Right renal pelvis (tissue), 4 donors: ENCODE results near the gene EFCAB5. TPM values are rescaled to one million over a fixed set of nuclear protein-coding genes. Genes with fewer than 3 reads are reported as not detected.

Source experiments
- DNase-seq, 4 donors: peaks; one replicate each; pipeline ENCODE4 v3.0.0-alpha.2; 2013; ENCODE audit warnings: low read depth in 4 of 4, low spot score in 3 of 4, missing footprints in 1 of 4
- polyA plus RNA-seq, 4 donors: library from polyadenylated mRNA; unstranded; fragments of 120-200 nt; gene quantifications; one replicate each; pipeline ENCODE4 v1.2.1, GENCODE V29; 2013; ENCODE audit not compliant: insufficient read length in 4 of 4

Gene EFCAB5
- polyA plus RNA-seq, 4 donors: 1.8 to 3.7 (median 2.2) TPM

- no peak for DNase-seq
Observed at GRCh38 chr17:30148376-30148775, 206.9 kb downstream of the EFCAB5 start.

GRCh38 chr17:30151471-30151870 lies 210.0 kb downstream of the EFCAB5 start:
- DNase-seq: no peak

- no peak for DNase-seq
Observed at GRCh38 chr17:30153463-30153862, 212.0 kb downstream of the EFCAB5 start.

GRCh38 chr17:30155389-30155788 lies 214.0 kb downstream of the EFCAB5 start:
- no peak for DNase-seq

Other genes starting within 250 kb of the EFCAB5 start
- gene SSH2, start 11.4 kb upstream of the EFCAB5 start, polyA plus RNA-seq: 10 to 100 TPM; 16.6 to 19.2 (median 19.0) TPM
- gene NSRP1, start 175.2 kb downstream of the EFCAB5 start, polyA plus RNA-seq: 10 to 100 TPM; 34.3 to 41.8 (median 41.0) TPM